Glutamatergic neuron (in vitro differentiated cells): ENCODE data around the gene HIPK2. TPM values are rescaled to one million over a fixed set of nuclear protein-coding genes. Genes with fewer than 3 reads are reported as not detected.

ENCODE experiments used
- DNase-seq: peaks from one replicate; pipeline ENCODE4 v3.0.0; 2022
- H3K27ac Mint-ChIP-seq: one replicate; pipeline ENCODE4 v1.8.0; 2020; ENCODE audit warnings: mild to moderate bottlenecking, mixed read lengths, inconsistent platforms; ENCODE audit not compliant: unreplicated experiment
- H3K27me3 Mint-ChIP-seq: one replicate; pipeline ENCODE4 v1.8.0; 2020; ENCODE audit warnings: mild to moderate bottlenecking, moderate library complexity, mixed read lengths, inconsistent platforms; ENCODE audit not compliant: unreplicated experiment
- H3K36me3 Mint-ChIP-seq: one replicate; pipeline ENCODE4 v1.8.0; 2020; ENCODE audit warnings: mild to moderate bottlenecking, mixed read lengths, inconsistent platforms; ENCODE audit not compliant: unreplicated experiment
- H3K4me1 Mint-ChIP-seq: one replicate; pipeline ENCODE4 v1.8.0; 2020; ENCODE audit warnings: mild to moderate bottlenecking, low read depth, mixed read lengths, inconsistent platforms; ENCODE audit not compliant: unreplicated experiment
- H3K4me3 Mint-ChIP-seq: one replicate; pipeline ENCODE4 v1.8.0; 2020; ENCODE audit warnings: mild to moderate bottlenecking, mixed read lengths, inconsistent platforms; ENCODE audit not compliant: unreplicated experiment
- H3K9me3 Mint-ChIP-seq: one replicate; pipeline ENCODE4 v1.8.0; 2020; ENCODE audit warnings: mild to moderate bottlenecking, moderate library complexity, mixed read lengths, inconsistent platforms; ENCODE audit not compliant: unreplicated experiment
- CTCF ChIP-seq: fragments of 200-600 bp; sonication (generic); IDR thresholded peaks from one replicate; pipeline ENCODE4 v1.5.0; 2021; ENCODE audit not compliant: partially characterized antibody, unreplicated experiment
- total RNA-seq: library from RNA; stranded (reverse); fragmentation: NEBNext Ultra II Directional; extraction: Animal tissue kit (Norgen Biotek cat#: 25700); gene quantifications from one replicate; pipeline ENCODE4 v1.2.1, GENCODE V29; 2021; ENCODE audit not compliant: unreplicated experiment

HIPK2 gene
- total RNA-seq, 1 donor from 2014 or later = 36.9 TPM

GRCh38 chr7:139534966-139535651 is 242.7 kb downstream of the HIPK2 start:
- H3K9me3 Mint-ChIP-seq = peaks cover 2% of the 10 kb centered on the region
- no peaks in the 10 kb centered on the region for H3K4me1 Mint-ChIP-seq
- DNase-seq = no peak
- H3K27me3 Mint-ChIP-seq = no peaks in the 10 kb centered on the region
- H3K4me3 Mint-ChIP-seq = no peak overlapping the region
- TF ChIP-seq CTCF = no peak
- H3K27ac Mint-ChIP-seq = no peak overlapping the region
- no peaks in the 10 kb centered on the region for H3K36me3 Mint-ChIP-seq

DNA sequence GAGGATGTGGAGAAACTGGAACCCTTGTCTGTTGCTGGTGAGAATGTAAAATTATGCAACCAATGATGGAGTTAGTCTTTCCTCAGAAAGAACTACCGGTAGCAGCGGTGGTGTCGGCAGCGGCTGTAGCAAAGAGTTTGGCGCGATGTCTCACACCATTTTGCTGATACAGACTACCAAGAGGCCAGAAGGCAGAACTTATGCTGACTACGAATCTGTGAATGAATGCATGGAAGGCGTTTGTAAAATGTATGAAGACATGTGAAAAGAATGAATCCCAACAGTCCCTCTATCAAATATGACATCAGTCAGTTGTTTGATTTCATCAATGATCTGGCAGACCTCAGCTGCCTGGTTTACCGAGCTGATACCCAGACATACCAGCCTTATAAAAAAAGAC is 243.7 kb downstream of the HIPK2 start:
- H3K27ac Mint-ChIP-seq = no peak overlapping the region
- no peak for DNase-seq

DNA sequence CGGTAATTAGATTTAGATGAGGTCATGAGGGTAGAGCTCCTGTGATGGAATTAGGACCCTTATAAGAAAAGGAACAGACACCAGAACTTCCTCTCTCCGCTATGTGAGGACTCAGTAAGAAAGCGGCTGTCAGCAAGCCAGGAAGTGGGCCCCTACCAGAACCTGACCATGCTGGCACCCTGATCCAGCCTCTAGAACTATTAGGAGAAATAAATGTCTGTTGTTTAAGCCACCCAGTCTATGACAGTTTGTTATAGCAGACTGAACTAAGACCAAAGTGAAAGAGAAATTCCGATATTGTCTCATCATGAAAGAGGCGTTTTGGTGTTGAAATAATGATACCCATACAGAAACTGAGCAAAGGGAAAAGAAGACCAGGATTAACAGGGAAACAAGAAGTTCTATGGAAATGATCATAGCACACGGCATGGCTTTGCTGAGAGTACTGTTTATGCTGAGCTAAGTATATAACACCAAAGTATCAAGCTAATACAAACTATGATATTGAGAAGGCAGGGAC is 245.1 kb downstream of the HIPK2 start:
- Mint-ChIP-seq H3K27me3 (no peaks in the 10 kb centered on the region), H3K9me3 (peaks cover 2% of the 10 kb centered on the region), H3K27ac (no peak overlapping the region), H3K4me3 (no peak overlapping the region), H3K4me1 (no peaks in the 10 kb centered on the region), H3K36me3 (no peaks in the 10 kb centered on the region)
- no peak for TF ChIP-seq CTCF
- no peak for DNase-seq

More for the DNA sequence above, 243.7 kb downstream of the HIPK2 start:
- Mint-ChIP-seq H3K4me3 (no peak overlapping the region), H3K4me1 (no peaks in the 10 kb centered on the region), H3K36me3 (no peaks in the 10 kb centered on the region), H3K9me3 (peaks cover 2% of the 10 kb centered on the region), H3K27me3 (no peaks in the 10 kb centered on the region)
- no peak for TF ChIP-seq CTCF

- TF ChIP-seq CTCF = no peak
- no peak for DNase-seq
- H3K36me3 Mint-ChIP-seq = no peaks in the 10 kb centered on the region
- no peaks in the 10 kb centered on the region for H3K4me1 Mint-ChIP-seq
- no peak overlapping the region for H3K27ac Mint-ChIP-seq
- H3K27me3 Mint-ChIP-seq = peaks cover 7% of the 10 kb centered on the region
- H3K4me3 Mint-ChIP-seq = no peak overlapping the region
- peaks cover 3% of the 10 kb centered on the region for H3K9me3 Mint-ChIP-seq
Observed at GRCh38 chr7:139531094-139531493, 246.7 kb downstream of the HIPK2 start.
